ENCODE measurements around the gene LPGAT1.

- no peak for TF ChIP-seq POLR2A (IDR thresholded peaks at IDR 0.05)
- no peak for TF ChIP-seq CTCF (IDR thresholded peaks at IDR 0.05)
Observed at GRCh38 chr1:211788626-211789025, 41.9 kb downstream of the LPGAT1 start.
